ENCODE measurements around the gene TNKS2. TPM values are rescaled to one million over a fixed set of nuclear protein-coding genes. Genes with fewer than 3 reads are reported as not detected.

TNKS2 gene
- polyA plus RNA-seq, 1 of the 3 experiments (the other 2 are of a cell fraction): 12.5 TPM

DNA sequence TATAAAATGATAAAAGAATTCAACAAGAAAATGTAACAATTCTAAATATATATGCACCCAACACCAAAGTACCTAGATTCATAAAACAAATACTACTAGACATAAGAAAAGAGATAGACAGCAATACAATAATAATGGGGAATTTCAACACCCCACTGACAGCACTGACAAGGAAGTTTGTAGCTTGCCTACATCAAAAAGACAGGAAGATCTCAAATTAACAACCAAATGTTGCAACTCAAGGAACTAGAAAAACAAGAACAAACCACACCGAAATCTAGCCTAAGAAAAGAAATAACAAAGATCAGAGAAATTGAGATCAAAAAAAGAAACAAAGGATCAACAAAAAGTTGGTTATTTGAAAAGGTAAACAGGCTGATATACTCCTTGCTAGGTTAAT is 36.5 kb upstream of the TNKS2 start (continued):
- TF ChIP-seq RXRA (IDR thresholded peaks at IDR 0.05; ENCODE audit: borderline replicate concordance, low read depth) (no peak), POLR2AphosphoS5 (IDR thresholded peaks at IDR 0.05; ENCODE audit: low read depth, low read length) (no peak), CHD2 (IDR thresholded peaks at IDR 0.05; ENCODE audit: low read length, partially characterized antibody) (no peak), ELF1 (IDR thresholded peaks at IDR 0.05) (no peak), FOXJ3 (CRISPR knock-in tag; IDR thresholded peaks at IDR 0.05) (no peak)
- TF ChIP-seq, protein P1, sequence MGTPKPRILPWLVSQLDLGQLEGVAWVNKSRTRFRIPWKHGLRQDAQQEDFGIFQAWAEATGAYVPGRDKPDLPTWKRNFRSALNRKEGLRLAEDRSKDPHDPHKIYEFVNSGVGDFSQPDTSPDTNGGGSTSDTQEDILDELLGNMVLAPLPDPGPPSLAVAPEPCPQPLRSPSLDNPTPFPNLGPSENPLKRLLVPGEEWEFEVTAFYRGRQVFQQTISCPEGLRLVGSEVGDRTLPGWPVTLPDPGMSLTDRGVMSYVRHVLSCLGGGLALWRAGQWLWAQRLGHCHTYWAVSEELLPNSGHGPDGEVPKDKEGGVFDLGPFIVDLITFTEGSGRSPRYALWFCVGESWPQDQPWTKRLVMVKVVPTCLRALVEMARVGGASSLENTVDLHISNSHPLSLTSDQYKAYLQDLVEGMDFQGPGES (IDR thresholded peaks at IDR 0.05; ENCODE audit: low read depth, low read length): no peak
- TF ChIP-seq, protein P2, sequence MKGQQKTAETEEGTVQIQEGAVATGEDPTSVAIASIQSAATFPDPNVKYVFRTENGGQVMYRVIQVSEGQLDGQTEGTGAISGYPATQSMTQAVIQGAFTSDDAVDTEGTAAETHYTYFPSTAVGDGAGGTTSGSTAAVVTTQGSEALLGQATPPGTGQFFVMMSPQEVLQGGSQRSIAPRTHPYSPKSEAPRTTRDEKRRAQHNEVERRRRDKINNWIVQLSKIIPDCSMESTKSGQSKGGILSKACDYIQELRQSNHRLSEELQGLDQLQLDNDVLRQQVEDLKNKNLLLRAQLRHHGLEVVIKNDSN (IDR thresholded peaks at IDR 0.05; ENCODE audit: borderline replicate concordance, low read depth): no peak
- TF ChIP-seq, protein P3, sequence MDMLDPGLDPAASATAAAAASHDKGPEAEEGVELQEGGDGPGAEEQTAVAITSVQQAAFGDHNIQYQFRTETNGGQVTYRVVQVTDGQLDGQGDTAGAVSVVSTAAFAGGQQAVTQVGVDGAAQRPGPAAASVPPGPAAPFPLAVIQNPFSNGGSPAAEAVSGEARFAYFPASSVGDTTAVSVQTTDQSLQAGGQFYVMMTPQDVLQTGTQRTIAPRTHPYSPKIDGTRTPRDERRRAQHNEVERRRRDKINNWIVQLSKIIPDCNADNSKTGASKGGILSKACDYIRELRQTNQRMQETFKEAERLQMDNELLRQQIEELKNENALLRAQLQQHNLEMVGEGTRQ (IDR thresholded peaks at IDR 0.05; ENCODE audit: borderline replicate concordance, low read depth, low read length): no peak

DNA sequence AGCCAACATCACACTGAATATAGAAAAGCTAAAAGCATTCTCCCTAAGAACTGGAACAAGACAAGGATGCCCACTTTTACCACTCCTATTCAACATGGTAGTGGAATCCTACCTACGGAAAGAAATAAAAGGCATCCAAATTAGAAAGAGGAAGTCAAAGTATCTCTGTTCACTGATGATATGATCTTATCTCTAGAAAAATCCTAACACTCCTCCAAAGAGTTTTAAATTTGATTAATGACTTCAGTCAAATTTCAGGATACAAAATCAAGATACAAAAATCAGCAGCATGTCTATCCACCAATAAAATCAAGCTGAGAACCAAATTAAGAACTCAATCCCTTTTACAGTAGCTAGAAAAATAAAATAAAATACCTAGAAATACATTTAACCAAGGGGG is 35.3 kb upstream of the TNKS2 start:
- TF ChIP-seq JUND (IDR thresholded peaks at IDR 0.05) (no peak), TEAD4 (IDR thresholded peaks at IDR 0.05; ENCODE audit: borderline replicate concordance, insufficient read depth) (no peak), SIN3A (IDR thresholded peaks at IDR 0.05; ENCODE audit: borderline replicate concordance, low read depth, low read length) (no peak), TAF1 (IDR thresholded peaks at IDR 0.05; ENCODE audit: borderline replicate concordance, low read depth, low read length) (no peak), GABPA (IDR thresholded peaks at IDR 0.05; ENCODE audit: low read depth) (no peak), MXI1 (IDR thresholded peaks at IDR 0.05; ENCODE audit: low read depth, low read length) (no peak), NFIC (IDR thresholded peaks at IDR 0.05; ENCODE audit: borderline replicate concordance) (no peak), RCOR1 (IDR thresholded peaks at IDR 0.05; ENCODE audit: low read length) (no peak), FOXJ3 (CRISPR knock-in tag; IDR thresholded peaks at IDR 0.05) (no peak), NRF1 (IDR thresholded peaks at IDR 0.05; ENCODE audit: low read depth, low read length) (no peak), ELF1 (IDR thresholded peaks at IDR 0.05) (no peak)
- TF ChIP-seq, protein P3 (IDR thresholded peaks at IDR 0.05; ENCODE audit: borderline replicate concordance, low read depth, low read length): no peak
- TF ChIP-seq, protein P4, sequence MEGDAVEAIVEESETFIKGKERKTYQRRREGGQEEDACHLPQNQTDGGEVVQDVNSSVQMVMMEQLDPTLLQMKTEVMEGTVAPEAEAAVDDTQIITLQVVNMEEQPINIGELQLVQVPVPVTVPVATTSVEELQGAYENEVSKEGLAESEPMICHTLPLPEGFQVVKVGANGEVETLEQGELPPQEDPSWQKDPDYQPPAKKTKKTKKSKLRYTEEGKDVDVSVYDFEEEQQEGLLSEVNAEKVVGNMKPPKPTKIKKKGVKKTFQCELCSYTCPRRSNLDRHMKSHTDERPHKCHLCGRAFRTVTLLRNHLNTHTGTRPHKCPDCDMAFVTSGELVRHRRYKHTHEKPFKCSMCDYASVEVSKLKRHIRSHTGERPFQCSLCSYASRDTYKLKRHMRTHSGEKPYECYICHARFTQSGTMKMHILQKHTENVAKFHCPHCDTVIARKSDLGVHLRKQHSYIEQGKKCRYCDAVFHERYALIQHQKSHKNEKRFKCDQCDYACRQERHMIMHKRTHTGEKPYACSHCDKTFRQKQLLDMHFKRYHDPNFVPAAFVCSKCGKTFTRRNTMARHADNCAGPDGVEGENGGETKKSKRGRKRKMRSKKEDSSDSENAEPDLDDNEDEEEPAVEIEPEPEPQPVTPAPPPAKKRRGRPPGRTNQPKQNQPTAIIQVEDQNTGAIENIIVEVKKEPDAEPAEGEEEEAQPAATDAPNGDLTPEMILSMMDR (IDR thresholded peaks at IDR 0.05): no peak
- no peak overlapping the region for H3K4me3 ChIP-seq (ENCODE audit: low read depth in 2 of 2, low read length in 1 of 2)
- ChIA-PET POLR2A (no interaction called here), CTCF (no interaction called here)
- WGBS (ENCODE audit: low lambda C conversion rate): 18% methylated on average over 1 of the region's 1 CpG
- no peak overlapping the region for H3K27ac ChIP-seq (ENCODE audit: low read depth in 2 of 2, low read length in 1 of 2)
- no peak overlapping the region for H2AFZ ChIP-seq (ENCODE audit: low read depth)
- H3K4me1 ChIP-seq (ENCODE audit: control insufficient read depth in 1 of 2, insufficient read depth in 2 of 2, low read depth in 1 of 2, low read length in 1 of 2): no peaks in the 10 kb centered on the region
- H3K79me2 ChIP-seq (ENCODE audit: insufficient read depth): no peaks in the 10 kb centered on the region
- H3K27me3 ChIP-seq (ENCODE audit: insufficient read depth): no peaks in the 10 kb centered on the region; the same call in 1 of the 2 replicates
- no peaks in the 10 kb centered on the region for H3K9me3 ChIP-seq
- no peaks in the 10 kb centered on the region for H3K9me2 ChIP-seq
- no peak overlapping the region for H3K9ac ChIP-seq
- no peaks in the 10 kb centered on the region for H4K20me1 ChIP-seq (ENCODE audit: insufficient read depth)
- no peak overlapping the region for H3K4me2 ChIP-seq
- no peak for DNase-seq
- no peaks in the 10 kb centered on the region for H3K36me3 ChIP-seq (replicated peaks in 1 of 2; ENCODE audit: control insufficient read depth in 1 of 2, insufficient read depth in 2 of 2, low read length in 1 of 2)
- H3F3A ChIP-seq (replicated peaks; ENCODE audit: insufficient read depth): no peaks in the 10 kb centered on the region
